NCI-H2107 treated with DMSO at 0.1 percent for 48 hours (cell line): ENCODE data around the gene POLR2L.

Experiments
- DNase-seq: peaks from one replicate; lab custom pipeline; 2025; ENCODE audit not compliant: unreplicated experiment; lab: John Stamatoyannopoulos, UW

The POLR2L gene

GRCh38 chr11:797296-798092 is 44.8 kb downstream of the POLR2L start:
- DNase-seq = peak; percentile 57

DNA sequence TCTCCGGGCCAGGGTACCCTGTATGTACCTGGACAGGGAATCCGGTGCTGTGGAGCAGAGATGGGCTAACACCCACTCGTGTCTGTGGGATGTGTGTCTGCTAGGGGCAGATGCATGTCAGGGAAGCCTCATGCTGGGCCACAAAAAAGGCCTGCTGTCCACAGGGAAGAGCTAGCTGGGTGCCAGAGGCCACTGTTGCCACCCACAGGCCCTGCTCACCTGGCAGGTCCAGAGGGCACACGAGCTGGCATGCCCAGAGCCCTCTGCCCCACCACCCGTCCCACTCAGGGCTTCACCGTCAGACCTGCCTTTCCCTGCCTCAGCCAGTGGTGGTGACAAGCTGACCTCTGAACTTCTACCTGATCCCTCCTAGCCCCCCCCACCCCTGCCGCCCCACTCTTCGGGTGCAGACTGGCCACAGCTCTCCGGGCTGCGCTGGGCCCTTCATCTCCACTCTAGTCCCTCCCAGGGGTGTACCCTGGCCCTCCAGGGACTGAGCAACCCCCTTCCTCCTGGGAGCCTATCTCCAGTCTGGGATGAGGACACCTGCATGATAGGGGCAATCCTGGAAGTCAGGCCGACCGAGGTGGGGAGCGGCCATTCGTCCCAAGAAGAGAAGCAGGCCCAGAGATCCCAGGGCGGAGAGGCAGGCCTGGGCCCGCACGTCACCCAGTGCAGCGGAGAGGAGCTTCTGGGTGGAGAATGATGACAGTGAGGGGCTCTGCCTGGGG is 45.6 kb downstream of the POLR2L start:
- DNase-seq = no peak

- DNase-seq = peak; percentile 60
These were observed 46.4 kb downstream of the POLR2L start for GRCh38 chr11:795634-796564.

GRCh38 chr11:794766-795633 is 47.3 kb downstream of the POLR2L start:
- no peak for DNase-seq

GRCh38 chr11:794013-794765 is 48.1 kb downstream of the POLR2L start:
- no peak for DNase-seq

DNA sequence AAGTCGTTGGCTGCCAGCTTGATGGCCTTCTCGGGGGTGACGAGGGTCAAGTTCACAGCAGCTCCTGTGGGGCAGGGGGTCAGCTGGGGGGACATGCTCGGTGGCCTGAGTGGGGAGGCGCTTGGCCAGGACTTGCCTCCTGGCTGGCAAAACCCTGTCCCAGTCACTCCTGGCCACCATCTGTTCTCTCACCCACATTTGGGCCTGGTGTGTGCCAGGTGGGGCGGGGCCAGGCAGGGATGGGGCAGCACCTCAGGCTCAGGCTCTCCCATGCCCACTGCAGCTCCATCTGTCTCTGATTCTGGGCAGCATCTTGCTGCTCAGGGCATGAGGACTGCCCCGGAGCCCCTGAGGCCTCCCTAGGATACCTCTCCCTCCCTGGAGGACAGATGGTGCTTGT is 48.8 kb downstream of the POLR2L start:
- DNase-seq = no peak

- no peak for DNase-seq
These were observed 49.5 kb downstream of the POLR2L start for GRCh38 chr11:792873-793272.

GRCh38 chr11:792535-792821 is 49.9 kb downstream of the POLR2L start:
- no peak for DNase-seq

DNA sequence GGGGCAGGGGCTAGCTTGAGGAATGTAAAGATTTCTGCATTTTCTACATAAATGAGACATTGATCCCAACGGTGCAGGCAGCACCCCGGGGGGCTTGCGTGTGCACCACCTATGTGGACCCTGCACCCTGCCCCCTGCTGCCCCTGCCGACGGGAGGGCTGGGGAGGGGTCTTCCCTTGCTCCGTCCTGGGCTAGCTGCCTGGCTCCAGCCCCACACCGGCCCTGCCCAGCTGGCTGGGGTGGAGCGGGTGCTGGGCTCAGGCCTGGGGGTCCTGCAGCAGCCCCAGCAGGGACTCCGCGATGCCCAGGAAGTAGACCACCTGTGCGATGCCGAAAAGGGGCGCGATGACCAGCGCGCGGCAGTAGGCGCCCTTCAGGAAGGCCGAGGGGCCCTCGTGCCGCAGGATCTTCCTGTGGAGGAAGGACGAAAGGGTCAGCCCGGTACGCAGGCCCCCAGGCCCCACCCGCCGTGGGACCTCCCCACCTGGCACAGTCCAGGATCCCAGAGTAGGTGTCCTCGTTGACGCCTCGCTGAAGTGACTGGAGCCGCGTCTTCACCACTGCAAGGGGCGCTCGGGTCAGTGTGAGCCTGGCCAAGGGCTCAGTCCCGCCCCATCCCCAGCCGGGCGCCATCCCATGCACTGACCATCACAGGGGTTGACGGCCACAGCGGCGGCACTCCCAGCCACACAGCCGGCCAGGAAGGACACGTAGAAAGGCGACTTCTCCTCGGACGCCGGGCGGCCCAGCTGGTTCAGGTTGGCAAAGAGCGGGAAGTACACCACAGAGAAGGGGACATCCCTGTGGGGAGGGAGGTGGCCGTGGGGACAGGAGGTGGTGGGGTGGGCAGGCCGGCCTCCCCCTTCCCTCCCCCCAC is 50.4 kb downstream of the POLR2L start:
- no peak for DNase-seq

DNA sequence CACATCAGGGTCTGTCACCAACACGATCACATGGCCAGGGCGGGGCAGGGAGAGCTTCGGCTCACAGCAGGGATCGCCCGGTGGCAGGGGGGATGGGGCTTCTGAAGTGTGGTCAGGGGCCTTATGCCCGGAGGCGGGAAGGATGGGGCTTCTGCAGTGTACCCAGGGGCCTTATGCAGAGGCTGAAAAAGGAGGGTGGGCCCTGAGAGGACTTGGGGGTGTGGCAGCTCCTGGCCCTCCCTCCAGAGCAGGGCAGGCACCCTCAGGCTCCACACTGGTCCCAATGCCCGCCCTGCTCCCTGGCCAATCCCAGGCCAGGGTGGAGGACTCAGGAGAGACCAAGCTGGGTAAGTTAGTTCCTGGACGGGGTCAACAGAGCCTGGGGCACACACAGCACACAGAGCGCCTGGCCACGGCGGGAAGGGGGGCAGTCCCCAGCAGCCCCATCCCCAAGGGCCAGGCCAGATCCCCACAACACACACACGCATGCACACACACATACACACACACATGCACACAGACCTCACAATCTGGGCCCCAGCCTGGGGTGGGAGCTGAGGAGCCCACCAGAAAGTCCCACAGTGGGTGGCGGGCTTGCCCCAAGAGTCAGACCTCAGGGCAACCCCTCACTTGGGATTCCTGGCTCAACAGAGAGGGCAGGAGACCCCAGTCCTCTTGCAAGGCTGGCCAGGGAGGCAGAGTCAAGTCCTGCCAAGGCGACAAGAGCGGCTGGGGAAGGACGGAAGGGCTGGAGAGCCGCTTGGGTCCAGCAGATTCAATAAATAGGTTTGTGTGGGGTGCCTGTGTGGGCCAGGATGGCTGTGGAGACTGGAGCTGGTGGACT is 51.4 kb downstream of the POLR2L start:
- DNase-seq = no peak

DNA sequence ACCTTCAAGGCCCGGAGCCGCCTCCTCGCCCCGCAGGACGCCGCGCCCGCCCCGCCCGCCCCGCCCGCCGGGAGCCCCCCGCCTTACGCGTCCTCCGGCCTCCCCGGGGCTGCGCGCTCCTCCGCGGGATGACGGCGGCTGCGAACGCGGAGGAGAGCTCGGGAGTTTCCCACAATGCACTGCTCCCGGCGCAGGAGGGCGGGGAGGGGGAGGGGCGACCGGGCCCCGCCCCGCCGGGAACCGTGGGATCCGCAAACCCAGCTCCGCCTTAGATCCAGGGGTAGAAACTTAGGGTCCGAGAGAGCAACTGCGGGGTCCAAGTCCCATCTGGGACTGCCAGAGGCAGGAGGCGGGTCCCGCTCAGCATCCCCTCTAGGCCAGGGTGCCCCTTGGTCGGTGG is 52.4 kb downstream of the POLR2L start, which contains the start of gene CEND1:
TSS of gene CEND1 (minus strand) at position 148 of the 400 bp plus-strand sequence. CDS start 1,514 bp downstream, outside the sequence.
- DNase-seq = no peak
